HG02798 (cell line): ENCODE data around the gene CARD11.

Experiments used
- ATAC-seq: cut with Tn5 transposase; IDR thresholded peaks from one replicate; pipeline ENCODE4 v1.9.1; 2021; ENCODE audit warnings: mild to moderate bottlenecking; ENCODE audit not compliant: unreplicated experiment, poor library complexity

CARD11 gene

GRCh38 chr7:2990949-2991470 lies 52.7 kb downstream of the CARD11 start:
- no peak for ATAC-seq

- ATAC-seq = no peak
Measured at GRCh38 chr7:2986561-2986960, 57.1 kb downstream of the CARD11 start.

DNA sequence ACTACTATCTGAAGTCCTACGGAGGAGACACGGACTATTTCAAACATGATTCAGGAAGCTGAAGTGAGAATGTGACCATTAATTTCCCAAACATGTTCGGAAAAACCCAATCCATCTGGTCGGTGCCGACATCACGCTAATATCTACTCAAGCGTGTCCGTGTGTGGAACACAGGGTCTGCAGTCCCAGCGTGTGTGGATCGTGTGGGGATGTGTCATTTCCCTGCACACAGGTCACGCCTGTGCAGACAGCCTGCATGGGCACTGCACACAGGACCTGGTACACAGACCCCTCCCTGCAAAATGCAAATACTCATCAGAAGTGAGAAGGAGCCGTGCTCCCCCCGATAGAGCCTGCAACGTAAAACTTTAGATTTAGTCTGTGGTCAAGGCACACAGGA lies 57.8 kb downstream of the CARD11 start:
- ATAC-seq = no peak

- no peak for ATAC-seq
Measured at GRCh38 chr7:2984091-2984490, 59.6 kb downstream of the CARD11 start.

GRCh38 chr7:2983586-2983985 lies 60.1 kb downstream of the CARD11 start:
- no peak for ATAC-seq

DNA sequence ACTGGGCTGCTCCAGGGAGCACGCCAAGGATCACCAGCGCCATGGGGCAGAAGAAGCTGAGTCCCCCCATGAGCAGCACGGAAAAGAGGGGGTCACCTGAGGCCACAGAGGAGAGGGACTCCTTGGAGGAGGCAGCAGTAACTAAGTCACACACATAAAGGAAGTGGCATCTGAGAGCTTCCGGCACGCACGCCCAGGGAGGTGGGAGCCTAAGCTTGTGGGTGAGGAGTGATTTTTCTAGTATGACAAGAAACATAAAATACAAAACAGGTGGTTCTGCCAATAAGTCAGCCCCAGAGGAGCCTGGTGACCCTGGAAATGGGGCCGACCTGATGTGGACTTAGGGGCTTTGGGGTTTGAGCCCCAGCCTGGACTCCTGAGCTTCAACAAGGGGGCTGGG lies 60.8 kb downstream of the CARD11 start:
- no peak for ATAC-seq

- no peak for ATAC-seq
Measured at GRCh38 chr7:2982401-2982800, 61.3 kb downstream of the CARD11 start.

DNA sequence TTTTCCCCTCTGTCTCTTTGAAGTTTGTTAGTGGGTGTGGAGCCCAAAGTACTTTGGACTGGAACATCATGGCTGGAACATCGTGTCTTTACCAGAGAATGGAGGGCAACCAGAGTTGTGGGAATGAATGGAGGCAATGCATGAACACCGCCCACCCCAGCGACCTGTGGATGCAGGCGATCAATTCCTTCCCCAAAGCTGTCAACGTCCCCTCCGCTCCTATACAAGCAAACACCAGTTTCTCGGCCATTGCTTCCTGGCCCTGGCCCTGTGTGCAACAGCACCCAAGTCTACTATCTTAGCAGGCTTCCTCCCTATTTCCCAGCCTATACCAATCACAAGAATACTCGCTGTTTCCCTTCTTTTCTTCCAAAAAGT lies 62.6 kb downstream of the CARD11 start:
- ATAC-seq = no peak

GRCh38 chr7:2980401-2981102 lies 63.1 kb downstream of the CARD11 start:
- no peak for ATAC-seq

DNA sequence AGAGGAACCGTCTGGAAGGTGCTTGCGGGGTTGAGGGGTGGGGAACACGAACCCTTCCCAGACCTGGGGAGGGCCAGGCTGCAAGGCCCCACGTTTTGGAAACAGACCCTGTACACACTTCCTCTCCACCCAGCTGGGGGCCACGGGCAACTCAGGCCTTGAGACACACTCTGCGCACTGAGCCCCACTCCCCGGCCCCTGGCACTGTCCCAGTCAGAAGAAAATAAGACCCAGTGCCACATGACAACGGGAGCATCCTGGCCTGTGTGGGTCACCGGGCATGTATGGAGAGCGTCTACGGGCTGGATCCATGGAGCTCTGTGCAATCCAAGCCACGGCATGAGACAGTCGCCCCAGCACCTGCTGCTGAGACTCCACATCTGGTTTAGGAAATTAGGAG lies 63.7 kb downstream of the CARD11 start:
- ATAC-seq = no peak

- no peak for ATAC-seq
Measured at GRCh38 chr7:2979201-2979631, 64.5 kb downstream of the CARD11 start.

GRCh38 chr7:2978408-2978807 lies 65.3 kb downstream of the CARD11 start:
- peak; percentile 90 for ATAC-seq

GRCh38 chr7:2975821-2976371 lies 67.8 kb downstream of the CARD11 start:
- ATAC-seq = no peak

- ATAC-seq = no peak
Measured at GRCh38 chr7:2974093-2974819, 69.4 kb downstream of the CARD11 start.

GRCh38 chr7:2972835-2973161 lies 70.9 kb downstream of the CARD11 start:
- no peak for ATAC-seq

GRCh38 chr7:2971914-2972834 lies 71.5 kb downstream of the CARD11 start:
- ATAC-seq = peak; percentile 37

DNA sequence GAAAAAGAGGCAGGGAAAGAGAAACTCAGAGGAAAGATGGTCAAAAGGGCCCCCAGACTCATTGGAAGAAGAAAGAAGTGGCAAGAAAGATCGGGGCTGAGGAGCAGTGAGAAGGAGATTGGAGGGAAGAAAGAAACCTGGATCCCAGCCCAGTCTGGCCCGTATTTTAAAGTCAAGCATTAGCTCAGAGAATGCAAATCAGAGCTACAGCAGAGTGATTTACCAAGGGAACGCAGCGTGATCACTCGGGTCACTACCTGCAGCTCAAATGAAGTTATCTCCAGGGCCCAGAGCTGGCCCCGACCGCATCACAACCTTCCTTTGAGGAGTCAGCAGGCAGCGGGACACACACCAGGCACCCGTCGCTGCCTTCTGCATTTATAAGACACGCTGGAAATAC lies 72.8 kb downstream of the CARD11 start:
- ATAC-seq = no peak

DNA sequence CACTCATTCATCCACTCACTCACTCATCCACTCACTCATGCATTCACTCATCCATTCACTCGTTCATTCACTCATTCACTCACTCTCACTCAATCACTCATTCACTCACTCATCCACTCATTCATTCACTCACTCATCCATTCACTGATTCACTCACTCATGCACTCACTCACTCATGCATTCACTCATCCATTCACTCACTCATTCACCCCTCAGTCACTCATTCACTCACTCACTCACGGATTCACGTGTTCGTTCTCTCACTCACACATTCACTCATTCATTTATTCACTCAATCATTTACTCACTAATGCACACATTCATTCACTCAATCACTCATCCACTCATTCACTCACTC lies 73.4 kb downstream of the CARD11 start:
- ATAC-seq = no peak

GRCh38 chr7:2969398-2970306 lies 74.0 kb downstream of the CARD11 start:
- no peak for ATAC-seq
